Peyer's patch (tissue), 4 donors: ENCODE results near the gene USP24.

Experiments
- POLR2A ChIP-seq, 2 donors: fragments of 450-650 bp; IDR thresholded peaks; one replicate each; pipeline ENCODE4 v1.5.1; 2017; ENCODE audit warnings: antibody characterized with exemption in 2 of 2, mild to moderate bottlenecking in 2 of 2, moderate library complexity in 2 of 2
- TF ChIP-seq, protein P1 (sequence below), 6 experiments: fragments of 450-650 bp in 4 of 6; fragments of 200-600 bp in 2 of 6; sonication (generic) in 1 of 6; IDR thresholded peaks; one replicate each; pipeline ENCODE4 v1.5.1; 2017 to 2019; ENCODE audit warnings: antibody characterized with exemption in 6 of 6, mild to moderate bottlenecking in 3 of 6, moderate library complexity in 1 of 6

DNA sequence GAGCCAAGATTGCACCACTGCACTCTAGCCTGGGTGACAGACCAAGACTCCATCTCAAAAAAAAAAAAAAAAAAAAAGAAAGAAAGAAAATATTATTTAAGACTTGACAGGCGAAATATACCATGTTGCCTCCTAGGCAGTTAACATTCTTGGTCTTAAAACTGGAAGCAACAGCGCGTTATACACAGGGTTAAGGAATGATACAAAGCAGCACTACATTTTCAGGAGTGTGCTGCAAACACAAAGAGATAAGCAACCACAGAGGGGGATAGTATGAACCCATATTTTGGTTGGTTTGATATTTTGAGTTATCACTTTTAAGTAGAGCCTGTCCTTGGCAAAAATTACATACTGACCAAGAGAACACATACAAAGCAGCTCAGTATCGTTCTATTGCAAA is 25.1 kb downstream of the USP24 start:
- TF ChIP-seq, protein P1, sequence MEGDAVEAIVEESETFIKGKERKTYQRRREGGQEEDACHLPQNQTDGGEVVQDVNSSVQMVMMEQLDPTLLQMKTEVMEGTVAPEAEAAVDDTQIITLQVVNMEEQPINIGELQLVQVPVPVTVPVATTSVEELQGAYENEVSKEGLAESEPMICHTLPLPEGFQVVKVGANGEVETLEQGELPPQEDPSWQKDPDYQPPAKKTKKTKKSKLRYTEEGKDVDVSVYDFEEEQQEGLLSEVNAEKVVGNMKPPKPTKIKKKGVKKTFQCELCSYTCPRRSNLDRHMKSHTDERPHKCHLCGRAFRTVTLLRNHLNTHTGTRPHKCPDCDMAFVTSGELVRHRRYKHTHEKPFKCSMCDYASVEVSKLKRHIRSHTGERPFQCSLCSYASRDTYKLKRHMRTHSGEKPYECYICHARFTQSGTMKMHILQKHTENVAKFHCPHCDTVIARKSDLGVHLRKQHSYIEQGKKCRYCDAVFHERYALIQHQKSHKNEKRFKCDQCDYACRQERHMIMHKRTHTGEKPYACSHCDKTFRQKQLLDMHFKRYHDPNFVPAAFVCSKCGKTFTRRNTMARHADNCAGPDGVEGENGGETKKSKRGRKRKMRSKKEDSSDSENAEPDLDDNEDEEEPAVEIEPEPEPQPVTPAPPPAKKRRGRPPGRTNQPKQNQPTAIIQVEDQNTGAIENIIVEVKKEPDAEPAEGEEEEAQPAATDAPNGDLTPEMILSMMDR (IDR thresholded peaks at IDR 0.05), result no peak
- TF ChIP-seq POLR2A (IDR thresholded peaks at IDR 0.05), result no peak
